Fibroblast of lung (primary cell): Measurements from ENCODE around the gene TOP1. TPM values are rescaled to one million over a fixed set of nuclear protein-coding genes. Genes with fewer than 3 reads are reported as not detected.

Experiments used
- DNase-seq, 2 donors: peaks; one replicate each; pipeline versions ENCODE4 v3.0.0 to v3.0.0-alpha.2; 2010; ENCODE audit warnings: low read depth in 2 of 2
- H2AFZ ChIP-seq: 2 replicates; pipeline ENCODE4 v1.5.1; 2012; ENCODE audit warnings: low read length, control low read depth, inconsistent platforms
- H3K27ac ChIP-seq: 2 replicates; pipeline ENCODE4 v1.5.1; 2011; ENCODE audit warnings: low read length, control low read depth; ENCODE audit not compliant: insufficient read depth
- H3K27me3 ChIP-seq: 2 replicates; pipeline ENCODE4 v1.5.1; 2011; ENCODE audit warnings: mild to moderate bottlenecking, low read length; ENCODE audit not compliant: control insufficient read depth, insufficient read depth
- H3K36me3 ChIP-seq: 2 replicates; pipeline ENCODE4 v1.5.1; 2011; ENCODE audit warnings: low read length; ENCODE audit not compliant: control insufficient read depth, insufficient read depth
- H3K4me1 ChIP-seq: 2 replicates; pipeline ENCODE4 v1.5.1; 2011; ENCODE audit warnings: low read length; ENCODE audit not compliant: control insufficient read depth, insufficient read depth; ENCODE audit errors: extremely low read depth
- H3K4me2 ChIP-seq: 2 replicates; pipeline ENCODE4 v1.5.1; 2011; ENCODE audit warnings: low read length, control low read depth; ENCODE audit not compliant: insufficient read depth; ENCODE audit errors: extremely low read depth
- H3K4me3 ChIP-seq, 4 experiments: fragments of 200-600 bp in 1 of 4; sonication (generic) in 1 of 4; replicated peaks in 1 of 4; 2 replicates each; pipeline ENCODE4 v1.5.1; 2011 to 2016; ENCODE audit warnings: low read length in 4 of 4, low read depth in 3 of 4, mild to moderate bottlenecking in 3 of 4, control low read depth in 2 of 4, inconsistent platforms in 1 of 4, mixed read lengths in 1 of 4; ENCODE audit not compliant: insufficient read depth in 1 of 4; ENCODE audit errors: control extremely low read depth in 1 of 4
- H3K79me2 ChIP-seq: 2 replicates; pipeline ENCODE4 v1.5.1; 2012; ENCODE audit warnings: mild to moderate bottlenecking, low read length, inconsistent platforms; ENCODE audit not compliant: control insufficient read depth, insufficient read depth
- H3K9ac ChIP-seq: 2 replicates; pipeline ENCODE4 v1.5.1; 2011; ENCODE audit warnings: mild to moderate bottlenecking, low read length, control low read depth; ENCODE audit not compliant: insufficient read depth
- H3K9me3 ChIP-seq: 2 replicates; pipeline ENCODE4 v1.5.1; 2012; ENCODE audit warnings: low read depth, low read length; ENCODE audit not compliant: control insufficient read depth, insufficient read depth
- H4K20me1 ChIP-seq: 2 replicates; pipeline ENCODE4 v1.5.1; 2011; ENCODE audit warnings: low read length; ENCODE audit not compliant: control insufficient read depth, insufficient read depth; ENCODE audit errors: extremely low read depth
- EZH2 ChIP-seq: IDR thresholded peaks from 2 replicates; pipeline ENCODE4 v1.5.1; 2012; ENCODE audit warnings: low read length, control low read depth, mild to moderate bottlenecking; ENCODE audit errors: missing control alignments
- polyA plus RNA-seq, 2 donors: library from polyadenylated mRNA; depleted of rRNA in 1 of 2; stranded (reverse) in 1 of 2; unstranded in 1 of 2; fragments of >200 nt; gene quantifications; 2 replicates each; pipeline ENCODE4 v1.2.1, GENCODE V29; 2011 to 2012; ENCODE audit warnings: missing spikeins in 1 of 2
- total RNA-seq: library from RNA; depleted of rRNA; stranded (reverse); fragments of >200 nt; gene quantifications from 2 replicates; pipeline ENCODE4 v1.2.1, GENCODE V29; 2014
- TF ChIP-seq, protein P1 (sequence below), 2 donors: IDR thresholded peaks in 1 of 2; conservative IDR thresholded peaks in 1 of 2; 1 replicate in 1 of 2; 2 replicates in 1 of 2; pipeline ENCODE4 v1.5.1; 2011 to 2012; ENCODE audit warnings: low read length in 2 of 2, control low read depth in 1 of 2, inconsistent platforms in 1 of 2, low read depth in 1 of 2, mild to moderate bottlenecking in 1 of 2

Gene TOP1
- total and polyA plus RNA-seq, 2 donors (not counting 1 experiment from before 2014, with no cell fraction given), result 18.4 to 35.3 TPM

DNA sequence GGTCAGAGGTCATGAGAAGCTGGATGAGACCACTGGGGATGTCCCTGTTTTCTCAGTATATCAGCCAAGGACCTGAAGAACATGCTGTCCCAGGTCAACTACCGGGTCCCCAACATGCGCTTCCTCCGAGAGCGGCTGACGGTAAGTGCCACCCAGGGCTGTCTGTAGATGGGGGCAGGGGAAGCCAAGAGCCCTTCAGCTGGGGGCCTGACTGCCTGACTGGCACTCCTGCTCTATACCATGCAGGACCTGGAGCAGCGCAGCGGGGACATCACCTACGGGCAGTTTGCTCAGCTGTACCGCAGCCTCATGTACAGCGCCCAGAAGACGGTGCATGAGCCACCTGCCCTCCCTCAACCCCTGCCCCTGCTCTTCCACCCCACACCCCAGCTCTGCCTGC, 133.8 kb downstream of the TOP1 start:
- Histone ChIP-seq H2AFZ (no peak overlapping the region), H3K4me3 (no peak overlapping the region), H3K36me3 (peaks cover 35% of the 10 kb centered on the region), H3K79me2 (peaks cover 4% of the 10 kb centered on the region), H3K9ac (no peak overlapping the region), H3K4me2 (no peak overlapping the region), H3K9me3 (no peaks in the 10 kb centered on the region), H3K27me3 (no peaks in the 10 kb centered on the region), H4K20me1 (no peaks in the 10 kb centered on the region), H3K27ac (no peak overlapping the region), H3K4me1 (no peaks in the 10 kb centered on the region)
- TF ChIP-seq, protein P1, sequence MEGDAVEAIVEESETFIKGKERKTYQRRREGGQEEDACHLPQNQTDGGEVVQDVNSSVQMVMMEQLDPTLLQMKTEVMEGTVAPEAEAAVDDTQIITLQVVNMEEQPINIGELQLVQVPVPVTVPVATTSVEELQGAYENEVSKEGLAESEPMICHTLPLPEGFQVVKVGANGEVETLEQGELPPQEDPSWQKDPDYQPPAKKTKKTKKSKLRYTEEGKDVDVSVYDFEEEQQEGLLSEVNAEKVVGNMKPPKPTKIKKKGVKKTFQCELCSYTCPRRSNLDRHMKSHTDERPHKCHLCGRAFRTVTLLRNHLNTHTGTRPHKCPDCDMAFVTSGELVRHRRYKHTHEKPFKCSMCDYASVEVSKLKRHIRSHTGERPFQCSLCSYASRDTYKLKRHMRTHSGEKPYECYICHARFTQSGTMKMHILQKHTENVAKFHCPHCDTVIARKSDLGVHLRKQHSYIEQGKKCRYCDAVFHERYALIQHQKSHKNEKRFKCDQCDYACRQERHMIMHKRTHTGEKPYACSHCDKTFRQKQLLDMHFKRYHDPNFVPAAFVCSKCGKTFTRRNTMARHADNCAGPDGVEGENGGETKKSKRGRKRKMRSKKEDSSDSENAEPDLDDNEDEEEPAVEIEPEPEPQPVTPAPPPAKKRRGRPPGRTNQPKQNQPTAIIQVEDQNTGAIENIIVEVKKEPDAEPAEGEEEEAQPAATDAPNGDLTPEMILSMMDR (conservative IDR thresholded peaks at IDR 0.05 in 1 of 2, IDR thresholded peaks at IDR 0.05 in 1 of 2; ENCODE audit: low read depth in 1 of 2, low read length in 2 of 2), result no peak
- no peak for TF ChIP-seq EZH2
- DNase-seq, result no peak

GRCh38 chr20:41163821-41164220, 135.2 kb downstream of the TOP1 start:
- no peak overlapping the region for H3K4me3 ChIP-seq
- no peak for DNase-seq
- H3K79me2 ChIP-seq, result no peaks in the 10 kb centered on the region
- peaks cover 36% of the 10 kb centered on the region for H3K36me3 ChIP-seq
- H4K20me1 ChIP-seq, result no peaks in the 10 kb centered on the region
- no peak overlapping the region for H3K9ac ChIP-seq
- no peak overlapping the region for H2AFZ ChIP-seq
- H3K9me3 ChIP-seq, result no peaks in the 10 kb centered on the region
- H3K4me1 ChIP-seq, result no peaks in the 10 kb centered on the region
- no peak overlapping the region for H3K27ac ChIP-seq
- no peak overlapping the region for H3K4me2 ChIP-seq
- no peaks in the 10 kb centered on the region for H3K27me3 ChIP-seq
- TF ChIP-seq EZH2, result no peak
- TF ChIP-seq, protein P1 (conservative IDR thresholded peaks at IDR 0.05 in 1 of 2, IDR thresholded peaks at IDR 0.05 in 1 of 2; ENCODE audit: low read depth in 1 of 2, low read length in 2 of 2), result no peak

DNA sequence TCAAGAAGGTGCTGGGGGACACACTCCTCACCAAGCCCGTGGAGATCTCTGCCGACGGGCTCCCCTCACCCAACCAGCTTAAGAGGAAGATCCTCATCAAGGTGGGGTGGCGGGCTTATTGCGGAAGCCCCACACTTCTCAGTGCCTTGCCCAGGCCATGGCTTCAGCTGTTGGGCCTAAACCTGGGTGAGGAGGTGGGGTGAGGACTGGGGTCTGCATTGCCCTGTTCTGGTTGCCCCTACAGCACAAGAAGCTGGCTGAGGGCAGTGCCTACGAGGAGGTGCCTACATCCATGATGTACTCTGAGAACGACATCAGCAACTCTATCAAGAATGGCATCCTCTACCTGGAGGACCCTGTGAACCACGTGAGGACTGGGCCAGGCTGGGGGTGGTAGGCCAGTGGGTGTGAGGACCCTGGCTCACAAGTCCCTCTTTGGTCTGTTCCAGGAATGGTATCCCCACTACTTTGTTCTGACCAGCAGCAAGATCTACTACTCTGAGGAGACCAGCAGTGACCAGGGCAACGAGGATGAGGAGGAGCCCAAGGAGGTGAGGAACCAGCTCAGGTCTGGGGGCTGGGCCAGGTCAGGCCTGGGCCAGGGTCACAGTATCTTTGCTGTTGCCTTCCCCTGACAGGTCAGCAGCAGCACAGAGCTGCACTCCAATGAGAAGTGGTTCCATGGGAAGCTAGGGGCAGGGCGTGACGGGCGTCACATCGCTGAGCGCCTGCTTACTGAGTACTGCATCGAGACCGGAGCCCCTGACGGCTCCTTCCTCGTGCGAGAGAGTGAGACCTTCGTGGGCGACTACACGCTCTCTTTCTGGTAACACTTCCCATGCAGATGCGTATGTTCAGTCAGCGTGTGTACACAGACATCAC, 136.6 kb downstream of the TOP1 start:
- Histone ChIP-seq H2AFZ (no peak overlapping the region), H3K9ac (no peak overlapping the region), H3K4me3 (no peak overlapping the region), H3K9me3 (no peaks in the 10 kb centered on the region), H3K4me2 (no peak overlapping the region), H3K27ac (no peak overlapping the region), H4K20me1 (no peaks in the 10 kb centered on the region), H3K27me3 (no peaks in the 10 kb centered on the region), H3K79me2 (no peaks in the 10 kb centered on the region), H3K4me1 (no peaks in the 10 kb centered on the region), H3K36me3 (peaks cover 44% of the 10 kb centered on the region)
- no peak for TF ChIP-seq EZH2
- TF ChIP-seq, protein P1 (conservative IDR thresholded peaks at IDR 0.05 in 1 of 2, IDR thresholded peaks at IDR 0.05 in 1 of 2; ENCODE audit: low read depth in 1 of 2, low read length in 2 of 2), result no peak
- DNase-seq, result no peak
